Measurements from ENCODE around the gene ELK3. TPM values are rescaled to one million over a fixed set of nuclear protein-coding genes. Genes with fewer than 3 reads are reported as not detected.

ELK3 gene
- total and polyA plus RNA-seq, 2 of the 8 experiments (the other 6 are each of a cell fraction or from before 2014, with no cell fraction given), result 3.5 to 14.3 TPM

- no peaks in the 10 kb centered on the region for H3K79me2 ChIP-seq (ENCODE audit: control insufficient read depth in 1 of 2, insufficient read depth in 2 of 2, low read length in 2 of 2)
Observed at GRCh38 chr12:96265400-96265799, 71.2 kb downstream of the ELK3 start.

More at GRCh38 chr12:96265400-96265799, 71.2 kb downstream of the ELK3 start:
- H2BK120ac ChIP-seq (replicated peaks; ENCODE audit: low read depth, low read length), result no peak overlapping the region
- WGBS, 2 experiments (ENCODE audit: extremely low coverage in 1 of 2, insufficient coverage in 1 of 2, insufficient read length in 1 of 2, insufficient replicate concordance in 2 of 2, low coverage in 1 of 2, low lambda C conversion rate in 2 of 2, missing lambda C conversion rate in 1 of 2), result 89% methylated on average over 2 of the region's 2 CpGs; no CpG with 5 or more reads in 1 of the 2 experiments
- no peak overlapping the region for H2BK20ac ChIP-seq (ENCODE audit: low read length)
- H3K27me3 ChIP-seq (replicated peaks in 1 of 4; ENCODE audit: control insufficient read depth in 3 of 4, extremely low read depth in 1 of 4, insufficient read depth in 3 of 4, low read length in 3 of 4), result no peaks in the 10 kb centered on the region
- H3K9me3 ChIP-seq (ENCODE audit: insufficient read depth in 2 of 2, low read depth in 1 of 2, low read length in 1 of 2), result no peaks in the 10 kb centered on the region
- H2AK5ac ChIP-seq (ENCODE audit: low read depth, low read length), result no peak overlapping the region
- FAIRE-seq (no peak), DNase-seq (ENCODE audit: low read depth in 1 of 2, low spot score in 2 of 2) (no peak)
- no peak overlapping the region for H2BK15ac ChIP-seq (ENCODE audit: low read length)
- no peaks in the 10 kb centered on the region for H4K20me1 ChIP-seq (replicated peaks in 1 of 2; ENCODE audit: control insufficient read depth in 1 of 2, insufficient read depth in 2 of 2, low read length in 2 of 2)
- no peak overlapping the region for H2AFZ ChIP-seq (ENCODE audit: low read length)
- no peak overlapping the region for H3K9ac ChIP-seq (replicated peaks in 1 of 4; ENCODE audit: extremely low read depth in 1 of 4, low read depth in 3 of 4, low read length in 3 of 4)
- no peak overlapping the region for H3K18ac ChIP-seq (ENCODE audit: extremely low read depth, low read length)
- H3K36me3 ChIP-seq (ENCODE audit: control insufficient read depth in 2 of 4, insufficient read depth in 4 of 4, low read length in 3 of 4), result no peaks in the 10 kb centered on the region; a peak in 1 of 8 replicates
- H2BK5ac ChIP-seq (ENCODE audit: low read depth, low read length), result no peak overlapping the region
- H4K8ac ChIP-seq (ENCODE audit: extremely low read depth, insufficient read depth, low read length), result no peak overlapping the region
- H3K56ac ChIP-seq (replicated peaks; ENCODE audit: insufficient read length, low read depth, low read length), result no peak overlapping the region
- H3K23me2 ChIP-seq (ENCODE audit: low read depth, low read length), result no peaks in the 10 kb centered on the region
- ChIA-PET POLR2A (ENCODE audit: partially characterized antibody) (no interaction called here), CTCF (ENCODE audit: partially characterized antibody) (interaction anchor here (0.5 kb wide), 1 partner anchor 246 kb away, joined by 5 read pairs; no protein-coding TSS in a partner anchor)
- H4K5ac ChIP-seq (ENCODE audit: insufficient read length, low read depth, low read length), result no peak overlapping the region
- no peak overlapping the region for H3K27ac ChIP-seq (ENCODE audit: low read depth, low read length)
- no peak overlapping the region for H3K23ac ChIP-seq (ENCODE audit: insufficient read length)
- H3K4ac ChIP-seq (replicated peaks; ENCODE audit: insufficient read length, low read depth, low read length), result no peak overlapping the region
- TF ChIP-seq RXRA (IDR thresholded peaks at IDR 0.05; ENCODE audit: insufficient read depth, low read depth, low read length), result no peak
- TF ChIP-seq E2F6 (IDR thresholded peaks at IDR 0.05), result no peak
- no peak overlapping the region for H3K4me2 ChIP-seq (ENCODE audit: insufficient read depth in 1 of 2, low read depth in 2 of 2, low read length in 2 of 2)
- no peaks in the 10 kb centered on the region for H3K79me1 ChIP-seq (ENCODE audit: low read depth, low read length)
- H3K14ac ChIP-seq (ENCODE audit: insufficient read length), result no peak overlapping the region
- H2BK12ac ChIP-seq (ENCODE audit: low read depth, low read length), result no peak overlapping the region
- H3K4me3 ChIP-seq (ENCODE audit: extremely low read depth in 1 of 4, insufficient read depth in 2 of 4, low read depth in 3 of 4, low read length in 4 of 4), result no peak overlapping the region
- H3K4me1 ChIP-seq (replicated peaks in 1 of 4; ENCODE audit: control insufficient read depth in 3 of 4, insufficient read depth in 4 of 4, low read length in 3 of 4), result no peaks in the 10 kb centered on the region
- H4K91ac ChIP-seq (replicated peaks; ENCODE audit: insufficient read length, low read length), result no peak overlapping the region
